Vagina (tissue), 2 donors: ENCODE measurements around the gene NOP14.
"Not testable (repeated sequence)": the region's sequence is repeated elsewhere in the genome, so short reads cannot be mapped to it uniquely, and the experiment has no call there.

Experiments
- POLR2A ChIP-seq, 2 donors: fragments of 450-650 bp; IDR thresholded peaks; one replicate each; pipeline ENCODE4 v1.6.1; 2017; ENCODE audit warnings: antibody characterized with exemption in 2 of 2, mild to moderate bottlenecking in 2 of 2, moderate library complexity in 2 of 2
- POLR2AphosphoS5 ChIP-seq, 2 donors: sonication (generic); formaldehyde crosslinking; IDR thresholded peaks; one replicate each; pipeline ENCODE4 v1.9.0; 2017; ENCODE audit warnings: antibody characterized with exemption in 2 of 2, mild to moderate bottlenecking in 2 of 2, low read depth in 1 of 2; ENCODE audit not compliant: insufficient read depth in 1 of 2
- TF ChIP-seq, protein P1 (sequence below), 3 experiments: fragments of 450-650 bp in 2 of 3; fragments of 200-600 bp in 1 of 3; sonication (generic) in 1 of 3; IDR thresholded peaks; one replicate each; pipeline ENCODE4 v1.5.1; 2017 to 2019; ENCODE audit warnings: antibody characterized with exemption in 3 of 3, mild to moderate bottlenecking in 2 of 3, moderate library complexity in 2 of 3

GRCh38 chr4:2916696-2917095, 46.5 kb downstream of the NOP14 start:
- TF ChIP-seq, protein P1, sequence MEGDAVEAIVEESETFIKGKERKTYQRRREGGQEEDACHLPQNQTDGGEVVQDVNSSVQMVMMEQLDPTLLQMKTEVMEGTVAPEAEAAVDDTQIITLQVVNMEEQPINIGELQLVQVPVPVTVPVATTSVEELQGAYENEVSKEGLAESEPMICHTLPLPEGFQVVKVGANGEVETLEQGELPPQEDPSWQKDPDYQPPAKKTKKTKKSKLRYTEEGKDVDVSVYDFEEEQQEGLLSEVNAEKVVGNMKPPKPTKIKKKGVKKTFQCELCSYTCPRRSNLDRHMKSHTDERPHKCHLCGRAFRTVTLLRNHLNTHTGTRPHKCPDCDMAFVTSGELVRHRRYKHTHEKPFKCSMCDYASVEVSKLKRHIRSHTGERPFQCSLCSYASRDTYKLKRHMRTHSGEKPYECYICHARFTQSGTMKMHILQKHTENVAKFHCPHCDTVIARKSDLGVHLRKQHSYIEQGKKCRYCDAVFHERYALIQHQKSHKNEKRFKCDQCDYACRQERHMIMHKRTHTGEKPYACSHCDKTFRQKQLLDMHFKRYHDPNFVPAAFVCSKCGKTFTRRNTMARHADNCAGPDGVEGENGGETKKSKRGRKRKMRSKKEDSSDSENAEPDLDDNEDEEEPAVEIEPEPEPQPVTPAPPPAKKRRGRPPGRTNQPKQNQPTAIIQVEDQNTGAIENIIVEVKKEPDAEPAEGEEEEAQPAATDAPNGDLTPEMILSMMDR (IDR thresholded peaks at IDR 0.05), result not testable (repeated sequence)
- TF ChIP-seq POLR2AphosphoS5 (IDR thresholded peaks at IDR 0.05; ENCODE audit: insufficient read depth in 1 of 2, low read depth in 1 of 2); POLR2A (IDR thresholded peaks at IDR 0.05): not testable (repeated sequence)
